ENCODE data around the gene GRM7. TPM values are rescaled to one million over a fixed set of nuclear protein-coding genes. Genes with fewer than 3 reads are reported as not detected.

The GRM7 gene
- total and polyA plus RNA-seq, 2 experiments from 2014 or later, result 0.40 TPM; not detected in 1

DNA sequence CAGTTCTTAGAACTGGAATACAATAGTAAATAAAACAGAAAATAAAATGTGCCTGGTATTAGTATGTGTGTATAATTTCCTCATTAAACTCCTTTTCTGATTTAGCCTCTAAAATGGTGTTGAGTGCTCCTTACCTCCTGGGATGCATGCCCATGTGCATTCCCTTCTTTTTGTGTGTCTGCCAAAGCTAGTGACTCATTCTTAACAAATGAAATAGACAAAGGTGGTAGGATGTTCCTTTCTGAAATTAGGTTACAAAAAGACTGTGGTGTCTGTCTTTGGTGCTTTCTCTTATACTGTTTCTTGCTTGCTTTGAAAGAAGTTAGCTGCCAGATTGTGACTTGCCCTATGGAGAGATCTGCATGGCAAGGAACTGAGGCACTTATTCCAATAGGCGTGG is 623.7 kb downstream of the GRM7 start:
- Histone ChIP-seq H3K9me2 (ENCODE audit: insufficient read depth) (peaks cover 3% of the 10 kb centered on the region; the same call in 1 of the 2 replicates), H3K4me1 (ENCODE audit: insufficient read depth) (no peaks in the 10 kb centered on the region), H3K27me3 (ENCODE audit: insufficient read depth) (no peaks in the 10 kb centered on the region), H3K36me3 (ENCODE audit: insufficient read depth) (0 out of 2 replicates have a peak, but pooled peaks cover 6% of the 10 kb centered on the region), H3K79me2 (replicated peaks; ENCODE audit: insufficient read depth) (no peaks in the 10 kb centered on the region), H4K20me1 (replicated peaks; ENCODE audit: insufficient read depth) (no peaks in the 10 kb centered on the region), H3K4me2 (no peak overlapping the region), H2AFZ (no peak overlapping the region), H3K4me3 (no peak overlapping the region), H3K27ac (ENCODE audit: low read depth) (no peak overlapping the region), H3F3A (replicated peaks; ENCODE audit: low read depth) (no peaks in the 10 kb centered on the region)
- peaks cover 3% of the 10 kb centered on the region; the same call in 2 of the 3 replicates for H3K9me3 Mint-ChIP-seq
- peaks cover 2% of the 10 kb centered on the region; the same call in 1 of the 3 replicates for H3K4me1 Mint-ChIP-seq
- H3K27ac Mint-ChIP-seq, result no peak overlapping the region
- TF ChIP-seq, protein P1, sequence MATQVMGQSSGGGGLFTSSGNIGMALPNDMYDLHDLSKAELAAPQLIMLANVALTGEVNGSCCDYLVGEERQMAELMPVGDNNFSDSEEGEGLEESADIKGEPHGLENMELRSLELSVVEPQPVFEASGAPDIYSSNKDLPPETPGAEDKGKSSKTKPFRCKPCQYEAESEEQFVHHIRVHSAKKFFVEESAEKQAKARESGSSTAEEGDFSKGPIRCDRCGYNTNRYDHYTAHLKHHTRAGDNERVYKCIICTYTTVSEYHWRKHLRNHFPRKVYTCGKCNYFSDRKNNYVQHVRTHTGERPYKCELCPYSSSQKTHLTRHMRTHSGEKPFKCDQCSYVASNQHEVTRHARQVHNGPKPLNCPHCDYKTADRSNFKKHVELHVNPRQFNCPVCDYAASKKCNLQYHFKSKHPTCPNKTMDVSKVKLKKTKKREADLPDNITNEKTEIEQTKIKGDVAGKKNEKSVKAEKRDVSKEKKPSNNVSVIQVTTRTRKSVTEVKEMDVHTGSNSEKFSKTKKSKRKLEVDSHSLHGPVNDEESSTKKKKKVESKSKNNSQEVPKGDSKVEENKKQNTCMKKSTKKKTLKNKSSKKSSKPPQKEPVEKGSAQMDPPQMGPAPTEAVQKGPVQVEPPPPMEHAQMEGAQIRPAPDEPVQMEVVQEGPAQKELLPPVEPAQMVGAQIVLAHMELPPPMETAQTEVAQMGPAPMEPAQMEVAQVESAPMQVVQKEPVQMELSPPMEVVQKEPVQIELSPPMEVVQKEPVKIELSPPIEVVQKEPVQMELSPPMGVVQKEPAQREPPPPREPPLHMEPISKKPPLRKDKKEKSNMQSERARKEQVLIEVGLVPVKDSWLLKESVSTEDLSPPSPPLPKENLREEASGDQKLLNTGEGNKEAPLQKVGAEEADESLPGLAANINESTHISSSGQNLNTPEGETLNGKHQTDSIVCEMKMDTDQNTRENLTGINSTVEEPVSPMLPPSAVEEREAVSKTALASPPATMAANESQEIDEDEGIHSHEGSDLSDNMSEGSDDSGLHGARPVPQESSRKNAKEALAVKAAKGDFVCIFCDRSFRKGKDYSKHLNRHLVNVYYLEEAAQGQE (IDR thresholded peaks at IDR 0.05; ENCODE audit: unreplicated experiment), result no peak
- TF ChIP-seq EZH2phosphoT487 (IDR thresholded peaks at IDR 0.05; ENCODE audit: unreplicated experiment) (no peak), POLR2AphosphoS5 (IDR thresholded peaks at IDR 0.05; ENCODE audit: low read depth) (no peak), ZNF114 (CRISPR knock-in tag; IDR thresholded peaks at IDR 0.05) (no peak)
- peaks cover 3% of the 10 kb centered on the region; the same call in 1 of the 3 replicates for H3K36me3 Mint-ChIP-seq (ENCODE audit: low read depth)
- no peak overlapping the region for H3K4me3 Mint-ChIP-seq
- DNase-seq (ENCODE audit: low spot score) (no peak), ATAC-seq (no peak)
- peaks cover 2% of the 10 kb centered on the region for H3K27me3 Mint-ChIP-seq (ENCODE audit: insufficient read depth, low read depth, poor library complexity)

- H3K4me3 Mint-ChIP-seq, result no peak overlapping the region
- H2AFZ ChIP-seq, result no peak overlapping the region
- peaks cover 2% of the 10 kb centered on the region for H3K27me3 Mint-ChIP-seq (ENCODE audit: insufficient read depth, low read depth, poor library complexity)
Measured at GRCh38 chr3:7487763-7488162, 626.8 kb downstream of the GRM7 start.

More at GRCh38 chr3:7487763-7488162, 626.8 kb downstream of the GRM7 start:
- H3K27ac ChIP-seq (ENCODE audit: low read depth), result no peak overlapping the region
- peaks cover 2% of the 10 kb centered on the region; the same call in 1 of the 3 replicates for H3K4me1 Mint-ChIP-seq
- DNase-seq (ENCODE audit: low spot score), result no peak
- H3K4me2 ChIP-seq, result no peak overlapping the region
- no peak for ATAC-seq
- H3F3A ChIP-seq (replicated peaks; ENCODE audit: low read depth), result no peaks in the 10 kb centered on the region
- no peak overlapping the region for H3K4me3 ChIP-seq
- no peaks in the 10 kb centered on the region for H3K27me3 ChIP-seq (ENCODE audit: insufficient read depth)
- 0 out of 2 replicates have a peak, but pooled peaks cover 6% of the 10 kb centered on the region for H3K36me3 ChIP-seq (ENCODE audit: insufficient read depth)
- peaks cover 3% of the 10 kb centered on the region; the same call in 1 of the 3 replicates for H3K36me3 Mint-ChIP-seq (ENCODE audit: low read depth)
- no peak overlapping the region for H3K27ac Mint-ChIP-seq
- no peaks in the 10 kb centered on the region for H3K4me1 ChIP-seq (ENCODE audit: insufficient read depth)
- no peaks in the 10 kb centered on the region for H4K20me1 ChIP-seq (replicated peaks; ENCODE audit: insufficient read depth)
- H3K9me3 Mint-ChIP-seq, result peaks cover 3% of the 10 kb centered on the region; the same call in 2 of the 3 replicates
- TF ChIP-seq JUNB (IDR thresholded peaks at IDR 0.05; ENCODE audit: unreplicated experiment), result no peak
- TF ChIP-seq, protein P1 (IDR thresholded peaks at IDR 0.05; ENCODE audit: unreplicated experiment), result no peak
- TF ChIP-seq ZNF331 (CRISPR knock-in tag; IDR thresholded peaks at IDR 0.05; ENCODE audit: low read depth), result no peak
- TF ChIP-seq, protein P2, sequence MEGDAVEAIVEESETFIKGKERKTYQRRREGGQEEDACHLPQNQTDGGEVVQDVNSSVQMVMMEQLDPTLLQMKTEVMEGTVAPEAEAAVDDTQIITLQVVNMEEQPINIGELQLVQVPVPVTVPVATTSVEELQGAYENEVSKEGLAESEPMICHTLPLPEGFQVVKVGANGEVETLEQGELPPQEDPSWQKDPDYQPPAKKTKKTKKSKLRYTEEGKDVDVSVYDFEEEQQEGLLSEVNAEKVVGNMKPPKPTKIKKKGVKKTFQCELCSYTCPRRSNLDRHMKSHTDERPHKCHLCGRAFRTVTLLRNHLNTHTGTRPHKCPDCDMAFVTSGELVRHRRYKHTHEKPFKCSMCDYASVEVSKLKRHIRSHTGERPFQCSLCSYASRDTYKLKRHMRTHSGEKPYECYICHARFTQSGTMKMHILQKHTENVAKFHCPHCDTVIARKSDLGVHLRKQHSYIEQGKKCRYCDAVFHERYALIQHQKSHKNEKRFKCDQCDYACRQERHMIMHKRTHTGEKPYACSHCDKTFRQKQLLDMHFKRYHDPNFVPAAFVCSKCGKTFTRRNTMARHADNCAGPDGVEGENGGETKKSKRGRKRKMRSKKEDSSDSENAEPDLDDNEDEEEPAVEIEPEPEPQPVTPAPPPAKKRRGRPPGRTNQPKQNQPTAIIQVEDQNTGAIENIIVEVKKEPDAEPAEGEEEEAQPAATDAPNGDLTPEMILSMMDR (conservative IDR thresholded peaks at IDR 0.05; ENCODE audit: low read depth in 2 of 2), result no peak
- H3K79me2 ChIP-seq (replicated peaks; ENCODE audit: insufficient read depth), result no peaks in the 10 kb centered on the region
- H3K9me2 ChIP-seq (ENCODE audit: insufficient read depth), result peaks cover 3% of the 10 kb centered on the region; the same call in 1 of the 2 replicates
